GM18526 (cell line): ENCODE data around the gene STAT6.
A peak's percentile ranks its signal among the peaks of the same experiment; 100 is the strongest.

Experiments
- POLR2A ChIP-seq: IDR thresholded peaks from 3 replicates; pipeline ENCODE4 v1.6.1; 2011; ENCODE audit not compliant: insufficient read length; ENCODE audit errors: extremely low read depth

STAT6 gene, protein sequence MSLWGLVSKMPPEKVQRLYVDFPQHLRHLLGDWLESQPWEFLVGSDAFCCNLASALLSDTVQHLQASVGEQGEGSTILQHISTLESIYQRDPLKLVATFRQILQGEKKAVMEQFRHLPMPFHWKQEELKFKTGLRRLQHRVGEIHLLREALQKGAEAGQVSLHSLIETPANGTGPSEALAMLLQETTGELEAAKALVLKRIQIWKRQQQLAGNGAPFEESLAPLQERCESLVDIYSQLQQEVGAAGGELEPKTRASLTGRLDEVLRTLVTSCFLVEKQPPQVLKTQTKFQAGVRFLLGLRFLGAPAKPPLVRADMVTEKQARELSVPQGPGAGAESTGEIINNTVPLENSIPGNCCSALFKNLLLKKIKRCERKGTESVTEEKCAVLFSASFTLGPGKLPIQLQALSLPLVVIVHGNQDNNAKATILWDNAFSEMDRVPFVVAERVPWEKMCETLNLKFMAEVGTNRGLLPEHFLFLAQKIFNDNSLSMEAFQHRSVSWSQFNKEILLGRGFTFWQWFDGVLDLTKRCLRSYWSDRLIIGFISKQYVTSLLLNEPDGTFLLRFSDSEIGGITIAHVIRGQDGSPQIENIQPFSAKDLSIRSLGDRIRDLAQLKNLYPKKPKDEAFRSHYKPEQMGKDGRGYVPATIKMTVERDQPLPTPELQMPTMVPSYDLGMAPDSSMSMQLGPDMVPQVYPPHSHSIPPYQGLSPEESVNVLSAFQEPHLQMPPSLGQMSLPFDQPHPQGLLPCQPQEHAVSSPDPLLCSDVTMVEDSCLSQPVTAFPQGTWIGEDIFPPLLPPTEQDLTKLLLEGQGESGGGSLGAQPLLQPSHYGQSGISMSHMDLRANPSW

DNA sequence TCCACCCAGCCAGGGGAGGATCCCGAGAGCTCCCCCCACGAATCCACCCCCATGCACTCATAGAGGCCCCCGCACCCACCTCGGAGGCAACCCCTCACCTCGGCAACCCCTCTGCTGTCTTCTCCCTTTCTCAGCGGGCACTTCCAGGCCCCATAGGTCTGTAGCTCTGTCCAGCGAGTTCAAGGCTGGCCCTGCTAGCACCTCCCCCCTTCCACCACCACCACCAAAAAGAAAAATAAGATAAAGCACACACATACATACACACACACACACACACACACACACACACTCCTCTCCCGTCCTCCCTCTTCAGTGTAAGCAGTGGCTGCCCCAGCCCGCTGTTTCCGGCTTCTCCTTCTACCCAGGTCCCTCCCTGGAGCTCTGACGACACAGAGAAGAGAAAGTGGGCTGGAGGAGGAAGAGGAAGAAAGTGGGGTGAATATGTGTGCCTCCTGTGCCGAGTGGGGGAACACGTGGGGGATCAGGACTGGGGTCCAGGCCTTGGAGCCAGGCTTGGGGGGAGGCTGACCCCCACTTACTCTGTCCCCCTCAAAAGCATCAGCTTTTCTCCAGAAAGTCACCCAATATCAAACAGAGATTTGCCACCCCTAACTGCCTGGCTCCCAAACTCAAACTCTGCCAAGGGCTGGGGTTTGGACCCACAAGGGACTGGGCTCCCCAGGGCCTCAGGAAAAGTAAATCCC, at the start of gene STAT6:
TSS of gene STAT6 (minus strand) at position 332 of the 704 bp plus-strand sequence. CDS start 3,084 bp downstream, outside the sequence.
- TF ChIP-seq POLR2A: peak; percentile 72

DNA sequence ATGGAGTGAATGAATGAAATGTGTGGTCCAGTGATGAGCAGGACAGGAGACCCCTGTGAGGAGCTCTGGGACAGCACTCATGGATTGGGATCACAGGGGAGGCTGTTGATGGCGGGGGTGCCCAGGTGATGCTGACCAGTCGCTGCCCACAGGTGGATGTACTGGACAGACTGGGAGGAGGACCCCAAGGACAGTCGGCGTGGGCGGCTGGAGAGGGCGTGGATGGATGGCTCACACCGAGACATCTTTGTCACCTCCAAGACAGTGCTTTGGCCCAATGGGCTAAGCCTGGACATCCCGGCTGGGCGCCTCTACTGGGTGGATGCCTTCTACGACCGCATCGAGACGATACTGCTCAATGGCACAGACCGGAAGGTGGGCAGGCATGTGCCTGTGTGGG, 49.6 kb upstream of the STAT6 start:
- no peak for TF ChIP-seq POLR2A

DNA sequence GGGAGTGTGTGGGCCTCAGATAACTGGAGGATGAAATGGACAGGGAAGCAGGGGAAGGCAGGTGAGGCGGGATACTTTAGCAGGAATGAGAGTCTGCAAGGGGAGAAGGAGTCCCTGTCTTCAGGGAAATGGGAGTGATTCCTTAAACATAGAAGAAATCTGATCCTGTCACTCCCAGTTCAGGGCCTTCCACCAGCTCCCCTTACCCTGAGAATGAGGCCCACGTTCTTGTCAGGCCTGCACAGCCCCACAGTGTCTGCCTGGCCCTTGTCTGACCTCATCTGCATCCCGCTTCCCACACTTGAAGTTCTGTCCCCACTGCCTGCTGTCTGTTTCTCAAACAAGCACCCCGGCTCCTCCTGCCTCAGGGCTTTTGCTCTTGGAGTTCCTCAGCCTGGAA, 48.9 kb upstream of the STAT6 start:
- no peak for TF ChIP-seq POLR2A

DNA sequence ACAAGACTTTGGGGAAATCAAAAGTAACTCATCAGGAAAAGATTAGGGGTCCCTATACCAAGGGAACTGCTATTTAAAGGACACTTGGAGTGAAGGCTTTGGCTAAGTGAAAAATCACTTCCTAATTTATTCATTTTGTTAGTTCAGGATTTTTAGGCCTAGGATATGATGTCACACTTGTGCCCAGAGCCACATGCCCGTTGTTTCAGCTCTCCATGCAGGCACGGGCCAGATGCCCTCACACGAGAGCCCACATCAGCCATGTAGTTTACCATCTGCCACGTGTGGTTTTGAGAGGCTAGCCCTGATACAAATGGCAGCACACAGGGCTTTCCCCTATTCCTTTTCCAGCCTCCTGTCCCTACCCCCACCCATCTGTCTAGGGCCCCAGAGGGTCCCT, 48.1 kb upstream of the STAT6 start:
- no peak for TF ChIP-seq POLR2A

DNA sequence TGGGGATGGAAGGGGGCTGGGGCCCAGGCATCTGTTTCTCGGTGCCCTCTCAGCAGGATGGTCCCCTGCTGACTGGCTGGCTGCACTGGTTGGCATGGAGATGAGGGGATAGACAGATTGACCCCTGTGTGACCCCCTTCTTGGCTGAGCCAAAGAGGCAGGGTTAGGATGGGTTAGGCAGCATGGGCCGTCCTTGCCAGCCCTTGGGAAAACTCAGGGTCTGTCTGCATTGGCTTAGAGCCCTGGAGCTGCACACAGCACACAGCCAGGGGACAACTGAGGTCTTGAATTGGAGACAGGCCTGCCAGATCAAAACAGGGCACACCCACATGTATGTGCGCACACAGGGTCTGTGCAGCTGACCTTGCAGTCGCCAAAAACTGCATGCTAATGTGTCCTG, 47.5 kb upstream of the STAT6 start:
- no peak for TF ChIP-seq POLR2A

DNA sequence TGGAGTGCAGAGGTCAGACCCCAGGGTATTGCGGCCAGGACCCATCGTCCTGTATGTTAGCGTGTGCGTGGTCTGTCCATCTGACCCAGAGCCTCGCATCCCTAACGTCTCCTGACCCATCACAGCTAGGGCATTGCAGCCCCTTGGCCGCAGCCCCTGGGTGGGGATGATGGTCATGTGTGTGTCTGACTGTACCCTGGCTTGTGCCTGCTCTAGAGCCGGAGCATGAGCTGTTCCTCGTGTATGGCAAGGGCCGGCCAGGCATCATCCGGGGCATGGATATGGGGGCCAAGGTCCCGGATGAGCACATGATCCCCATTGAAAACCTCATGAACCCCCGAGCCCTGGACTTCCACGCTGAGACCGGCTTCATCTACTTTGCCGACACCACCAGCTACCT, 47.0 kb upstream of the STAT6 start:
- TF ChIP-seq POLR2A: no peak

DNA sequence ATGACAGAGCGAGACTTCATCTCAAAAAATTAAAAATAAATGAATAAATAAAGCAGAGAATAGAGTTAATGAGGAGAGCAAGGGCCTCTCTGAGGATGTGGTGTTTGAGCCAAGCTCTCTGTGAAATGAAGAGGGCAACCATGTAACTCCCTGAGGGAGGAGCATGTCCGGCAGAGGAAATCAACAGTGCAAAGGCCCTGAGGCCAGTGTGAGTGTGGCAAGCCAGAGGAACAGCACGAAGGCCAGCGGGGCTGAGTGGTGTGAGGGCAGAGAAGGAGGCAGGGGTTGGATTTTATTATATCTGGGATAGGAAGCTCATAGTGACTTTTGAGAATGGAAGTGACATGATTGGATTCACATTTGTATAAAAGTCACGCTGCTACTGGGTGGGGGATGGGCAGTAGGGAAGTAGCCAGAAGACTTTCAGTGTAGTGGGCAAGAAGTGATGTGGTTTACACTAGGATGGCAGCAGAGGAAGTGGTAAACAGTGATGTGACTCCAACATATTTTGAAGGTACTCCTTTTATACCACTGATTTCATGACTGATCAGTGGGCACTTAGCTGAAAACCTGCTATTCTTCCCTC, 46.5 kb upstream of the STAT6 start:
- no peak for TF ChIP-seq POLR2A

DNA sequence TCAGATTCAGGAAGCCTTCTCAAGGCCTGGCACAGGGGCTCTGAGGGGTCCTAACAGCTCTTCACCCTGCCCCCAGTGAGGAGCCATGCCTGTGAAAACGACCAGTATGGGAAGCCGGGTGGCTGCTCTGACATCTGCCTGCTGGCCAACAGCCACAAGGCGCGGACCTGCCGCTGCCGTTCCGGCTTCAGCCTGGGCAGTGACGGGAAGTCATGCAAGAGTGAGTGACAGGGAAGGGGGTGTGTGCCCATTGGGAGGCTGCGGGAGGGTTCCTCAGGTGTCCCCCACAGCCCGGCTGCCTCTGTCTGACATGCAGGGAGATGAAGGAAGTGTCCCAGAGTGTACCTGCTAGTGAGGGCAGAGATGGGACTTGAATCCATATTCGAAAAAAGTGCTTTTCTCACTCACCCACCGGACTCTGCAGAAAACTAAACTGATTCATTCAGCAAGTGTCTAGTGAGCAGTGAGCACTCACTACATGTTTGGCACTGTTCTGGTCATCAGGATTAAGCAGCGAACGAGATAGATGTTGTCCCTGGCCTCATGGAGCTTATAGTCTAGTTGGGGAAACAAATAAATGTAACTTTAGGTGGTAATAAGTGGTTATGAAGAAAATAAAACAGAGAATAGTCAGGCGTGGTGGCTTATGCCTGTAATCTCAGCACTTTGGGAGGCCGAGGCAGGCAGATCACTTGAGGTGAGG, 45.7 kb upstream of the STAT6 start:
- no peak for TF ChIP-seq POLR2A

DNA sequence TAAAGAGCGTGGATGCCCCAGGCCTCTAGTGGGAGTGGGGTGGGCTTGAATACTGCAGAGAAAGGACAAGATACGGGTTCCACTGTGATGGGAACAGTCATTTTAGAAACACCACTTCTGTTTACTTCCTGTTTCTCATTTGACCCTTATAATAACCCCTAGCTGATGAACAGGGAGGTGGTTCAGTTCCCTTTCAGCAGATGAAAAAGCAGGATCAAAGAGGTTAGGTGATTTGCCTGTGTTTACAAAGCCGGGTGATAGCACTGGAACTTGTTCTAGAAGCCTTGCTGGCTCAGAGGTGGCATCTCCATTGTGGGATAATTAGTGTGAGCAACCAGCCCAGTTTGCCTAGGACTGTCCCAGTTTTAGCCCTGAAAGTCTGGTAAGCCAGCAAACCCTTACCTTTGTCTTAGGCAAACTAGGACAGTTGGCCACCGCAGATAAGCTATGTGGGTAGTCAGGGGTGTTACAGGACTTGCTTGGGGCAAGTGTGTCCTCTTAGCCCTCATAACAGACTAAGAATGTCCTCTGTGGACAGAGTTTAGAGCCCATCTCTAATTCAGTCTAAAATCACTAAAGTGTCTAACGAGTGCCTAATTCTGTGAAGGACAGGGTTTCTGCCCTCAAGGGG, 43.8 kb upstream of the STAT6 start:
- no peak for TF ChIP-seq POLR2A

DNA sequence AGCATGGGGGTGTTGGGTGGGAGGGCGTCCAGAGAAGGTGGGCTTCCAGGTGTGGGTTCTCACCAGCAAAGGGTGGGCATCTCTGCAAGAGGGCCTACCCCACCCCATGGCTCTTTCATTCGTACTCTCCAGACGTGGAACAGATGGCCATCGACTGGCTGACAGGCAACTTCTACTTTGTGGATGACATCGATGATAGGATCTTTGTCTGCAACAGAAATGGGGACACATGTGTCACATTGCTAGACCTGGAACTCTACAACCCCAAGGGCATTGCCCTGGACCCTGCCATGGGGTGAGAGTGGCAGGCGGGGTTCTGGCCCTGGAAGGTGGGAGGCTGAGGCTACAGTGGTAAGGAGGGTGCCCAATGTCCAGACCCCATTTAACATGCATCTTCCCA, 42.9 kb upstream of the STAT6 start:
- TF ChIP-seq POLR2A: no peak

DNA sequence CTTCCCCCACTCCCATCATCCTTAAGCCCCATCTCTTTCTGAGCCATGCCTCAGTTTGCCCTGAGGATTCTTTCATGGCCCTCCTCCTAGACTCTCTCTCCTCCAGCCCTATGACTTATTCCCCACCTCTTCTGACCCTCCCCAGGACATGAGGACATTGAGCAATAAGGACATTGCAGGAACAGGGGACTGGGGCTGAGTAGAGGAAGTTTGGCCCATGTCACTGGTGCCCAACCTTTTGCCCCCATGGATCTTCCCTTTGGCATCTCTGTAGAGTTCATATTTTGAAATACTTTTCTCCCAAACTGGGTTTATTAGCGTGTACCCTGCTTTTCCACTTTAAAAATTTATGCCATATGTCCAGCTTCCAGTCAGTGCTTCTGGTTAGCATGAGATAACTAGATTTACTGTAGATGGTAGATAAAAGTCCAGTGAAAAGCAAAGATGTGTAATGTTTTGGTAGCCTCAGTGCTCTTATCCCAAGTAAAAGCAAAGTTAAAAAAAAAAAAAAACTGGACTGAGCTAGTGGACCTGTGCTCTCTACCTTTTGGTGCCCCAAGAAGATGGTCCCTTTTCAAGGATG, 42.3 kb upstream of the STAT6 start:
- TF ChIP-seq POLR2A: no peak

DNA sequence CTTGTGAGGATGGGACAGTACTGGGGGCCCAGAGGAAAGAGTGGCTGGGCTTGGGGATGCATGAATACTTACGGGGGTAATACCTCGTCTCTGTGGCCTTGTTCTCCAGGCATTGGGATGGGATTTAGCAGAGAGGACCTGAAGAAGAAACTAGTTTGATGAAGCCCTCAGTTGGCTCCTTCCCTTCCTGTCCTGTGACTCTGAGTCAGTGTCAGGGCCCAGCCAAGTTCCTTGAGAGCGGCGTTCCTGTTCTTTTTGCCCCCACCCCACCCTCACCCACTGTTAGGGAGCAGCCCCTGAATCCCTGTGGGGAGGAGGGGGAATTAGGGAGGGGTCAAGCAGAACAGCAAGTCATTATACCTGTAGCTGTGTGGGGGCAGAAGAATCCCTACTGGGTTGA, 41.5 kb upstream of the STAT6 start:
- TF ChIP-seq POLR2A: no peak

DNA sequence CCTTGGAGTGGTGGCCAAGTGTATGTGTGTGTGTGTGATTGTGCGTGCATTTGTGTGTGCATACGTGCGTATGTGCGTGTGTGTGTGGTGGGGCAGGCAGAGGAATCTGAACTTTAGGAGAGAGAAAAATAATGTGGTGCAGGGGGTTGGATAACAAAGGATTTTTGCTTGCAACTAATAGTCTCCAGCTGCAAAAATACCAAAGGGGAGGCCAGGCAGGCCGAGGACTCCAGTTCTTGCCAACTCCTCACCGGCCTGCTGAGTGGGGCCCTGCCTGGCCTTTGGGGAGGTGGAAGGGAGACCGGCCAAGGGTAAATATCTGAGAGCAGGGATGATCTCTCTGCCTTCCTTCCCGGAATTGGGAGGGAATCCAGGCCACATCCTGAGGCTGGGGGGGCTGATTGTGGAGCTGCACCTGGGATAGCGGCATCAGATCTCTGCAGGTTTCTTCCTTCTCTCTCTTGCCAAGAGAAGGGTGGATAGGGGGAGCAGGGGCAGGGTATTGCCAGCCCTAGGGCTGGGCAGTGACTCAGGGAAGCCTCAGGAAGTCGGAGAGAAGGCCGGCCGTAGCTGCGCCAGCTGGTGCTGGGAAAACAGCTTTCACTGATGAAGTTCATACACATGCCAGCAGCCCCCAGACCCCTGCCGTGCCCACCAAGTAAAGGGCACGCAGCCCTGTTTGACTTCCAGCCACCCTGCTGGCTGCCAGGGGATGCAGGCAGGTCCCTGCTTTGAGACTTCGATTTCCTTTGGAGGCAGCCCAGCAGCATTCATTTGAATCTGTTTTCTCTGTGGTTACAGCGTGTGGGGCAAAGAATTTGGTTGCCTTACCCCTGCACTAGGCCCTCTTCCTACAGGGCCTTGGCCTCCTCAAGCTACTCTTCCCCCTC, 40.8 kb upstream of the STAT6 start:
- TF ChIP-seq POLR2A: no peak
